H9 (cell line): ENCODE data around the gene HEBP2. TPM values are rescaled to one million over a fixed set of nuclear protein-coding genes. Genes with fewer than 3 reads are reported as not detected.

Experiments used
- DNase-seq: peaks from one replicate; pipeline ENCODE4 v3.0.0-alpha.2; 2017
- H2AFZ ChIP-seq: one replicate; pipeline ENCODE4 v1.6.1; 2013; ENCODE audit warnings: mild to moderate bottlenecking, low read length, control low read depth, moderate library complexity
- H2AK5ac ChIP-seq: 2 replicates; pipeline ENCODE4 v1.6.1; 2013; ENCODE audit warnings: low read length, control low read depth, mixed read lengths; ENCODE audit not compliant: insufficient read length
- H2BK120ac ChIP-seq: one replicate; pipeline ENCODE4 v1.6.1; 2013; ENCODE audit warnings: low read depth, mild to moderate bottlenecking, low read length, control low read depth, inconsistent platforms; ENCODE audit not compliant: poor library complexity, severe bottlenecking
- H2BK12ac ChIP-seq: 2 replicates; pipeline ENCODE4 v1.6.1; 2013; ENCODE audit warnings: low read length, control low read depth, mixed read lengths, low read depth; ENCODE audit not compliant: insufficient read length
- H2BK15ac ChIP-seq: 2 replicates; pipeline ENCODE4 v1.6.1; 2013; ENCODE audit warnings: low read depth, low read length, control low read depth
- H2BK20ac ChIP-seq: one replicate; pipeline ENCODE4 v1.6.1; 2013; ENCODE audit warnings: low read depth, mild to moderate bottlenecking, low read length, control low read depth, inconsistent platforms; ENCODE audit not compliant: poor library complexity, severe bottlenecking
- H2BK5ac ChIP-seq: 2 replicates; pipeline ENCODE4 v1.6.1; 2013; ENCODE audit warnings: low read length, control low read depth, mixed read lengths; ENCODE audit not compliant: insufficient read length
- H3K14ac ChIP-seq: 2 replicates; pipeline ENCODE4 v1.6.1; 2013; ENCODE audit warnings: low read length, control low read depth; ENCODE audit not compliant: insufficient read depth
- H3K18ac ChIP-seq: 2 replicates; pipeline ENCODE4 v1.6.1; 2013; ENCODE audit warnings: low read depth, mild to moderate bottlenecking, mixed read lengths, low read length, control low read depth; ENCODE audit not compliant: insufficient read length
- H3K23ac ChIP-seq: 2 replicates; pipeline ENCODE4 v1.6.1; 2013; ENCODE audit warnings: low read length, control low read depth, mixed read lengths, low read depth; ENCODE audit not compliant: insufficient read length
- H3K23me2 ChIP-seq: 2 replicates; pipeline ENCODE4 v1.6.1; 2013; ENCODE audit warnings: low read depth, mild to moderate bottlenecking, mixed read lengths, low read length, control low read depth; ENCODE audit not compliant: insufficient read length, poor library complexity, severe bottlenecking
- H3K27ac ChIP-seq: 2 replicates; pipeline ENCODE4 v1.5.1; 2013; ENCODE audit warnings: low read length, control low read depth, mixed read lengths, low read depth; ENCODE audit not compliant: insufficient read length
- H3K27me3 ChIP-seq: 2 replicates; pipeline ENCODE4 v1.6.1; 2013; ENCODE audit warnings: low read length, control low read depth, inconsistent platforms; ENCODE audit not compliant: insufficient read depth
- H3K4ac ChIP-seq: 2 replicates; pipeline ENCODE4 v1.6.1; 2013; ENCODE audit warnings: low read depth, mild to moderate bottlenecking, control low read depth, inconsistent platforms, low read length, moderate library complexity
- H3K4me1 ChIP-seq: 2 replicates; pipeline ENCODE4 v1.6.1; 2013; ENCODE audit warnings: low read length, control low read depth, inconsistent platforms; ENCODE audit not compliant: insufficient read depth
- H3K4me2 ChIP-seq: 2 replicates; pipeline ENCODE4 v1.6.1; 2013; ENCODE audit warnings: low read length, control low read depth, mixed read lengths; ENCODE audit not compliant: insufficient read length, insufficient read depth
- H3K56ac ChIP-seq: 2 replicates; pipeline ENCODE4 v1.6.1; 2013; ENCODE audit warnings: low read depth, mild to moderate bottlenecking, mixed read lengths, low read length, control low read depth; ENCODE audit not compliant: insufficient read length
- H3K79me1 ChIP-seq: 2 replicates; pipeline ENCODE4 v1.6.1; 2013; ENCODE audit warnings: low read depth, mild to moderate bottlenecking, moderate library complexity, low read length, control low read depth, inconsistent platforms; ENCODE audit not compliant: insufficient read depth, poor library complexity, severe bottlenecking
- H3K79me2 ChIP-seq: 2 replicates; pipeline ENCODE4 v1.6.1; 2013; ENCODE audit warnings: low read length, control low read depth, inconsistent platforms; ENCODE audit not compliant: insufficient read depth
- H3K9ac ChIP-seq: 2 replicates; pipeline ENCODE4 v1.6.1; 2013; ENCODE audit warnings: low read length, control low read depth, mixed read lengths; ENCODE audit not compliant: insufficient read length; ENCODE audit errors: extremely low read depth
- H3K9me3 ChIP-seq: one replicate; pipeline ENCODE4 v1.6.1; 2013; ENCODE audit warnings: low read depth, low read length, inconsistent platforms; ENCODE audit not compliant: control insufficient read depth
- H3T11ph ChIP-seq: one replicate; pipeline ENCODE4 v1.6.1; 2013; ENCODE audit warnings: mild to moderate bottlenecking, low read length, control low read depth, inconsistent platforms
- H4K20me1 ChIP-seq: one replicate; pipeline ENCODE4 v1.6.1; 2013; ENCODE audit not compliant: control insufficient read depth, insufficient read length, insufficient read depth
- H4K5ac ChIP-seq: 2 replicates; pipeline ENCODE4 v1.6.1; 2013; ENCODE audit warnings: low read depth, mild to moderate bottlenecking, mixed read lengths, low read length, control low read depth; ENCODE audit not compliant: insufficient read length
- H4K8ac ChIP-seq: replicated peaks from 2 replicates; pipeline ENCODE4 v1.6.1; 2013; ENCODE audit warnings: low read length, control low read depth, mixed read lengths, low read depth; ENCODE audit not compliant: insufficient read length
- H4K91ac ChIP-seq: 2 replicates; pipeline ENCODE4 v1.6.1; 2013; ENCODE audit warnings: low read depth, mild to moderate bottlenecking, moderate library complexity, mixed read lengths, low read length, control low read depth; ENCODE audit not compliant: insufficient read length
- H3K27ac Mint-ChIP-seq, 3 experiments: 2 replicates in 2 of 3; 3 replicates in 1 of 3; pipeline ENCODE4 v1.8.0; 2020 to 2021; ENCODE audit warnings: mixed read lengths in 3 of 3, mild to moderate bottlenecking in 1 of 3, moderate library complexity in 1 of 3
- H3K27me3 Mint-ChIP-seq: 2 replicates; pipeline ENCODE4 v1.8.0; 2021; ENCODE audit warnings: low read depth, mild to moderate bottlenecking, moderate library complexity, mixed read lengths
- H3K36me3 Mint-ChIP-seq, 3 experiments: 2 replicates in 2 of 3; 3 replicates in 1 of 3; pipeline ENCODE4 v1.8.0; 2020 to 2021; ENCODE audit warnings: low read depth in 3 of 3, mixed read lengths in 3 of 3; ENCODE audit not compliant: insufficient read depth in 1 of 3
- H3K4me1 Mint-ChIP-seq, 2 experiments: 2 replicates each; pipeline ENCODE4 v1.8.0; 2020; ENCODE audit warnings: mixed read lengths in 2 of 2
- H3K4me3 Mint-ChIP-seq, 2 experiments: 2 replicates in 1 of 2; 3 replicates in 1 of 2; pipeline ENCODE4 v1.8.0; 2020 to 2021; ENCODE audit warnings: mild to moderate bottlenecking in 2 of 2, mixed read lengths in 2 of 2, moderate library complexity in 1 of 2
- H3K9me3 Mint-ChIP-seq, 2 experiments: 2 replicates in 1 of 2; 3 replicates in 1 of 2; pipeline ENCODE4 v1.8.0; 2020; ENCODE audit warnings: mild to moderate bottlenecking in 2 of 2, mixed read lengths in 2 of 2, moderate library complexity in 1 of 2
- CTCF ChIP-seq: fragments of 200-600 bp; sonication (generic); conservative IDR thresholded peaks from 3 replicates; pipeline ENCODE4 v1.8.0; 2021; ENCODE audit warnings: antibody characterized with exemption, mild to moderate bottlenecking
- WGBS: extraction: QIAGEN DNeasy Blood & Tissue Kit; methylation state at CpG from one replicate; pipeline ENCODE4 v1.1.7; 2013; ENCODE audit warnings: missing lambda C conversion rate, low lambda C conversion rate, mixed read lengths; ENCODE audit not compliant: insufficient read length; ENCODE audit errors: extremely low coverage; 5-methylcytosine and 5-hydroxymethylcytosine counted together
- total RNA-seq: library from RNA; stranded (reverse); gene quantifications from 2 replicates; pipeline ENCODE4 v1.2.1, GENCODE V29; 2021

Gene HEBP2
- total RNA-seq, 1 experiment from 2014 or later = 57.8 TPM

GRCh38 chr6:138371452-138371711 is 32.6 kb upstream of the HEBP2 start:
- H3K4me3 Mint-ChIP-seq = no peak overlapping the region
- Histone ChIP-seq H3K4me1 (no peaks in the 10 kb centered on the region), H2BK15ac (no peak overlapping the region), H2BK12ac (no peak overlapping the region), H2BK120ac (no peak overlapping the region), H3K23me2 (no peaks in the 10 kb centered on the region), H4K5ac (no peak overlapping the region), H3K27me3 (no peaks in the 10 kb centered on the region), H4K20me1 (no peaks in the 10 kb centered on the region), H3K79me2 (no peaks in the 10 kb centered on the region), H2AK5ac (no peak overlapping the region), H3K9me3 (no peaks in the 10 kb centered on the region), H3K18ac (no peak overlapping the region), H3K56ac (no peak overlapping the region), H4K8ac (no peak overlapping the region), H3K4me2 (no peak overlapping the region), H3K9ac (no peak overlapping the region), H2BK20ac (no peak overlapping the region), H2BK5ac (no peak overlapping the region), H3K4ac (no peak overlapping the region), H3K14ac (no peak overlapping the region), H2AFZ (no peak overlapping the region), H3K27ac (no peak overlapping the region), H4K91ac (no peak overlapping the region), H3T11ph (no peak overlapping the region), H3K79me1 (no peaks in the 10 kb centered on the region), H3K23ac (no peak overlapping the region)
- H3K9me3 Mint-ChIP-seq = peaks cover 5 to 11% of the 10 kb centered on the region in 2 experiments
- H3K36me3 Mint-ChIP-seq = peaks cover 2 to 6% (median 2%) of the 10 kb centered on the region in 3 experiments; a peak in 5 of 7 replicates
- no peaks in the 10 kb centered on the region for H3K27me3 Mint-ChIP-seq
- H3K27ac Mint-ChIP-seq = no peak overlapping the region
- DNase-seq = no peak
- no peak for TF ChIP-seq CTCF
- H3K4me1 Mint-ChIP-seq = peaks cover 9 to 11% of the 10 kb centered on the region in 2 experiments
- WGBS = no CpG with 5 or more reads among the region's 3 CpGs
